OCI-LY7 (cell line): ENCODE data around the gene SMYD3. TPM values are rescaled to one million over a fixed set of nuclear protein-coding genes. Genes with fewer than 3 reads are reported as not detected.

Experiments used
- BruUV-seq: library from RNA; stranded (reverse); fragments of 400-500 nt; replicated peaks from 2 replicates; lab custom pipeline; 2021; lab: Mats Ljungman, UMichigan
- CTCF ChIA-PET: fragments of 300-600 bp; sonication (Branson Sonifier 250); formaldehyde crosslinking; loops from one replicate; lab custom pipeline; 2022; ENCODE audit warnings: antibody characterized with exemption; ENCODE audit not compliant: unreplicated experiment; lab: Charles Lee
- POLR2A ChIA-PET: fragments of 300-600 bp; sonication (Branson Sonifier 250); formaldehyde crosslinking; loops from one replicate; lab custom pipeline; 2022; ENCODE audit warnings: antibody characterized with exemption; lab: Charles Lee
- DNase-seq: peaks from one replicate; pipeline ENCODE4 v3.0.0-alpha.2; 2015; ENCODE audit warnings: low spot score
- H2AFZ ChIP-seq: fragments of 200-600 bp; sonication (generic), shearing (Covaris generic); 2 replicates; pipeline ENCODE4 v1.6.1; 2014; ENCODE audit warnings: mild to moderate bottlenecking, antibody characterized with exemption, low read length, moderate library complexity
- H3K27ac ChIP-seq: fragments of 200-600 bp; sonication (generic); 2 replicates; pipeline ENCODE4 v1.5.1; 2014; ENCODE audit warnings: mixed run types, low read depth, mild to moderate bottlenecking, moderate library complexity, low read length, inconsistent platforms; ENCODE audit not compliant: poor library complexity, severe bottlenecking
- H3K36me3 ChIP-seq: fragments of 200-600 bp; sonication (generic); 2 replicates; pipeline ENCODE4 v1.6.1; 2014; ENCODE audit warnings: mild to moderate bottlenecking, antibody characterized with exemption, low read length, moderate library complexity, mixed read lengths; ENCODE audit not compliant: insufficient read depth
- H3K4me1 ChIP-seq: fragments of 200-600 bp; sonication (generic); 2 replicates; pipeline ENCODE4 v1.5.1; 2014; ENCODE audit warnings: mild to moderate bottlenecking, low read length; ENCODE audit not compliant: insufficient read depth, poor library complexity, severe bottlenecking
- H3K4me2 ChIP-seq: fragments of 200-600 bp; sonication (generic); 2 replicates; pipeline ENCODE4 v1.6.1; 2014; ENCODE audit warnings: mild to moderate bottlenecking, low read length
- H3K4me3 ChIP-seq: fragments of 200-600 bp; sonication (generic); 2 replicates; pipeline ENCODE4 v1.5.1; 2014; ENCODE audit warnings: mild to moderate bottlenecking, low read depth, low read length; ENCODE audit not compliant: poor library complexity, severe bottlenecking
- H3K79me2 ChIP-seq: fragments of 200-600 bp; sonication (generic); 2 replicates; pipeline ENCODE4 v1.6.1; 2016; ENCODE audit warnings: low read depth, mild to moderate bottlenecking, low read length, moderate library complexity, mixed read lengths; ENCODE audit not compliant: insufficient read depth
- H3K9me2 ChIP-seq: fragments of 200-600 bp; sonication (generic); 2 replicates; pipeline ENCODE4 v1.6.1; 2016; ENCODE audit warnings: mild to moderate bottlenecking, low read length, mixed read lengths; ENCODE audit not compliant: insufficient read depth
- H3K9me3 ChIP-seq: fragments of 200-600 bp; sonication (generic); 2 replicates; pipeline ENCODE4 v1.6.1; 2014; ENCODE audit warnings: mild to moderate bottlenecking, mixed run types, low read length, mixed read lengths
- H4K20me1 ChIP-seq: fragments of 200-600 bp; sonication (generic); 2 replicates; pipeline ENCODE4 v1.6.1; 2014; ENCODE audit warnings: mild to moderate bottlenecking, antibody characterized with exemption, low read length, moderate library complexity, mixed read lengths; ENCODE audit not compliant: insufficient read depth
- EZH2phosphoT487 ChIP-seq: fragments of 200-600 bp; sonication (generic); IDR thresholded peaks from 2 replicates; pipeline ENCODE4 v1.6.1; 2018; ENCODE audit warnings: low read depth, borderline replicate concordance, mild to moderate bottlenecking, mixed run types, antibody characterized with exemption, low read length, moderate library complexity, mixed read lengths
- intact Hi-C: fragments of 100-400 bp; cut with micrococcal nuclease; formaldehyde crosslinking; loops from one replicate; pipeline ENCODE4 v1.10.0; 2022; ENCODE audit not compliant: unreplicated experiment
- total RNA-seq, 2 experiments: library from RNA; depleted of rRNA in 1 of 2; stranded (reverse); fragments of >200 nt in 1 of 2; shearing (Covaris generic) in 1 of 2; gene quantifications; 2 replicates each; pipeline ENCODE4 v1.2.3, GENCODE V29; 2014 to 2022
- TF ChIP-seq, protein P1 (sequence below): fragments of 200-600 bp; sonication (generic); conservative IDR thresholded peaks from 2 replicates; pipeline ENCODE4 v1.5.1; 2014; ENCODE audit warnings: mild to moderate bottlenecking, antibody characterized with exemption, low read length, moderate library complexity, mixed read lengths

The SMYD3 gene
- total RNA-seq, 2 experiments from 2014 or later = 28.9 to 34.5 TPM

DNA sequence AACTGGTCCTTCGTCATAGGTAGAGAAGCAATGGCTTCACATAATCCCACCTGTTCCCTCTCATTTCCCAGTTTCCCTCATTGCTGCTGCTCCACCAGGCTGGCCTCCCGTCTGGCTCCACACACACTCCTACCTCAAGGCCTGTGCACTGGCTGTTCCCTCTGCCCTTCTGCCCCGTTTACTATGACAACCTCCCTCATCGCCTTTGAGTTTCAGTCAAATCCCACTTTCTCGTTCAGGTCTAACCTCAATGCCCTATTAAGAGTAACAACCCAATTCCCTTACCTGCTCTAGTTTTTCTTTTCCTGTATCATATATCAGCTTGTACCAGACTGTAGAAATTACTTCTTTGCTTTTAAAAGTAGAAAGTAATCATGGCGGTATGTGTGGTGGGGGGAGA lies 589.7 kb downstream of the SMYD3 start:
- Histone ChIP-seq H3K4me1 (no peaks in the 10 kb centered on the region), H4K20me1 (no peaks in the 10 kb centered on the region), H3K4me2 (no peak overlapping the region), H3K79me2 (no peaks in the 10 kb centered on the region), H3K9me2 (no peaks in the 10 kb centered on the region), H2AFZ (no peak overlapping the region), H3K9me3 (0 out of 2 replicates have a peak, but pooled peaks cover 4% of the 10 kb centered on the region), H3K36me3 (no peaks in the 10 kb centered on the region), H3K4me3 (no peak overlapping the region), H3K27ac (no peak overlapping the region)
- TF ChIP-seq EZH2phosphoT487 = no peak
- TF ChIP-seq, protein P1, sequence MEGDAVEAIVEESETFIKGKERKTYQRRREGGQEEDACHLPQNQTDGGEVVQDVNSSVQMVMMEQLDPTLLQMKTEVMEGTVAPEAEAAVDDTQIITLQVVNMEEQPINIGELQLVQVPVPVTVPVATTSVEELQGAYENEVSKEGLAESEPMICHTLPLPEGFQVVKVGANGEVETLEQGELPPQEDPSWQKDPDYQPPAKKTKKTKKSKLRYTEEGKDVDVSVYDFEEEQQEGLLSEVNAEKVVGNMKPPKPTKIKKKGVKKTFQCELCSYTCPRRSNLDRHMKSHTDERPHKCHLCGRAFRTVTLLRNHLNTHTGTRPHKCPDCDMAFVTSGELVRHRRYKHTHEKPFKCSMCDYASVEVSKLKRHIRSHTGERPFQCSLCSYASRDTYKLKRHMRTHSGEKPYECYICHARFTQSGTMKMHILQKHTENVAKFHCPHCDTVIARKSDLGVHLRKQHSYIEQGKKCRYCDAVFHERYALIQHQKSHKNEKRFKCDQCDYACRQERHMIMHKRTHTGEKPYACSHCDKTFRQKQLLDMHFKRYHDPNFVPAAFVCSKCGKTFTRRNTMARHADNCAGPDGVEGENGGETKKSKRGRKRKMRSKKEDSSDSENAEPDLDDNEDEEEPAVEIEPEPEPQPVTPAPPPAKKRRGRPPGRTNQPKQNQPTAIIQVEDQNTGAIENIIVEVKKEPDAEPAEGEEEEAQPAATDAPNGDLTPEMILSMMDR = no peak
- intact Hi-C loops = no loop called here
- CTCF ChIA-PET = no interaction called here
- no peak for DNase-seq
- POLR2A ChIA-PET = no interaction called here
- no TSS peak for BruUV-seq

DNA sequence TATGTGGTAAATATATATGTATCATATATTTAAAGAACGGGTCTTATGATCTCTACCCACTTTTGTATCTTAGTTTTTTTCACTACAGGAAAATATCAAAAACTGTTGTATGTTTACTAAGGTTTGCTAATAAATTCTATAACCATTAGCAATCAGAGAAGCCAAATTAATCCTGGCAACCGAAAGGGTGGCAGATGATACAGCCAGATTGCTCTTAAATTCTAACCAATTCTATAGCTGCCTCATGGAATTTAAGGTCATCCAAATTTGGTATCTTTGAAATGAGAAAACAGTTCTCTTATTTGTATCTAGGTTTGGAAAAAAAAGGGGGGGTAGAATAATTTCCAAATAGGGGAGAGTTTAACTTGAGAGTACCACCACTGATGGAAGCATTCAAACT lies 591.2 kb downstream of the SMYD3 start:
- BruUV-seq = no TSS peak
- TF ChIP-seq EZH2phosphoT487 = no peak
- TF ChIP-seq, protein P1 = no peak
- Histone ChIP-seq H3K4me2 (no peak overlapping the region), H4K20me1 (no peaks in the 10 kb centered on the region), H2AFZ (no peak overlapping the region), H3K9me2 (no peaks in the 10 kb centered on the region), H3K36me3 (no peaks in the 10 kb centered on the region), H3K79me2 (no peaks in the 10 kb centered on the region), H3K9me3 (0 out of 2 replicates have a peak, but pooled peaks cover 4% of the 10 kb centered on the region), H3K27ac (no peak overlapping the region), H3K4me3 (no peak overlapping the region), H3K4me1 (no peaks in the 10 kb centered on the region)
- intact Hi-C loops = no loop called here
- DNase-seq = no peak
- ChIA-PET POLR2A (no interaction called here), CTCF (no interaction called here)

DNA sequence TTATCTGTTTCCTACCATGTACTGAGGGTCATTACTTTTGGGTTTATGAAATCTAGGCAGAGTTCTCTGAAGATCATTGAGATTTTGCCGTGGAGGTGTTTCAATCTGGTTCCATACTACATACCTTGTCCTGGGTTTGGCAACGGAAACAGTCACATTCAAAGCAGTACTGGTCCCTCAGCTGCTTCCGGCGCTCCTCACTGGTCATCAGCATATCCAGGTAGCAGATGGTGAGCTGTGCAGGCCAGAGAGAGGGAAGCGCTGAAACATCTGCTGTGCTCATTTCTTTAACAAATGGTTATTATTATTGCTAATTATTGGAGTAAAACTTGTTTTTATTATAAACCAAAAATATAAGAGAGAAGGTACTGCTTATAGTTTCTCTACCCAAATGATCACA lies 591.7 kb downstream of the SMYD3 start:
- CTCF ChIA-PET = no interaction called here
- Histone ChIP-seq H4K20me1 (no peaks in the 10 kb centered on the region), H3K4me2 (no peak overlapping the region), H3K9me2 (no peaks in the 10 kb centered on the region), H2AFZ (no peak overlapping the region), H3K27ac (no peak overlapping the region), H3K4me3 (no peak overlapping the region), H3K4me1 (no peaks in the 10 kb centered on the region), H3K36me3 (no peaks in the 10 kb centered on the region), H3K79me2 (no peaks in the 10 kb centered on the region), H3K9me3 (0 out of 2 replicates have a peak, but pooled peaks cover 4% of the 10 kb centered on the region)
- no TSS peak for BruUV-seq
- DNase-seq = no peak
- TF ChIP-seq, protein P1 = no peak
- no peak for TF ChIP-seq EZH2phosphoT487
- POLR2A ChIA-PET = no interaction called here
- intact Hi-C loops = no loop called here
